Right cardiac atrium (tissue), 5 donors: ENCODE measurements around the gene C22orf15. TPM values are rescaled to one million over a fixed set of nuclear protein-coding genes. Genes with fewer than 3 reads are reported as not detected.

Experiments
- ATAC-seq, 2 donors: fragments of 200-7000 bp; cut with Tn5 transposase; one replicate each; pipeline versions ENCODE4 v1.8.0 to v1.9.1; 2020; ENCODE audit warnings: moderate library complexity in 2 of 2, mild to moderate bottlenecking in 1 of 2
- DNase-seq, 3 donors: peaks; one replicate each; pipeline ENCODE4 v3.0.0-alpha.2; 2020
- H3K27ac ChIP-seq: one replicate; pipeline ENCODE4 v1.5.1; 2013; ENCODE audit warnings: mild to moderate bottlenecking, low read length, control low read depth, moderate library complexity
- H3K27me3 ChIP-seq: one replicate; pipeline ENCODE4 v1.6.1; 2013; ENCODE audit not compliant: control insufficient read depth, insufficient read depth
- H3K4me1 ChIP-seq: one replicate; pipeline ENCODE4 v1.6.1; 2013; ENCODE audit warnings: low read length; ENCODE audit not compliant: control insufficient read depth, insufficient read depth
- H3K4me3 ChIP-seq: one replicate; pipeline ENCODE4 v1.5.1; 2013; ENCODE audit warnings: low read length, control low read depth
- H3K9me3 ChIP-seq: one replicate; pipeline ENCODE4 v1.6.1; 2013; ENCODE audit warnings: low read length; ENCODE audit not compliant: control insufficient read depth
- WGBS: extraction: QIAGEN DNeasy Blood & Tissue Kit; methylation state at CpG from one replicate; pipeline ENCODE4 v1.1.7; 2013; 5-methylcytosine and 5-hydroxymethylcytosine counted together
- intact Hi-C, 4 donors: fragments of 100-400 bp; cut with DNase I; formaldehyde crosslinking; loops; one replicate each; pipeline versions ENCODE4 v1.11.0 to v1.14.0; 2022 to 2023
- polyA plus RNA-seq: library from polyadenylated mRNA; stranded (reverse); fragments of 200-250 nt; gene quantifications from one replicate; pipeline ENCODE4 v1.2.3, GENCODE V29; 2013
- total RNA-seq, 4 donors: library from RNA; stranded (reverse); fragmentation: NEBNext Ultra II Directional; extraction: Animal tissue kit (Norgen Biotek cat#: 25700); gene quantifications; one replicate each; pipeline ENCODE4 v1.2.1, GENCODE V29; 2021
- donor health status: healthy with polysubstance abuse.
- donor health status: DM: no; HTN: yes; CAD: no.
- donor health status: DM: no; HTN: no; CAD: no.
- donor health status: DM: no; HTN: yes; CAD: no; lungs with severe emphysema.
- donor health status: DM: yes; HTN: yes; CAD: no.

Gene C22orf15
- total and polyA plus RNA-seq, 5 donors: 0.21 TPM; not detected in 4

GRCh38 chr22:23790819-23791737, 28.3 kb downstream of the C22orf15 start:
- ATAC-seq (no peak), DNase-seq (peak in 2 of 3 donors; percentile 66 to 76)
- H3K4me1 ChIP-seq: peaks cover 4% of the 10 kb centered on the region
- WGBS: 50% methylated on average over 11 of the region's 11 CpGs
- no peak overlapping the region for H3K27ac ChIP-seq
- H3K9me3 ChIP-seq: no peaks in the 10 kb centered on the region
- H3K4me3 ChIP-seq: no peak overlapping the region
- intact Hi-C loops: no loop called here
- no peaks in the 10 kb centered on the region for H3K27me3 ChIP-seq

DNA sequence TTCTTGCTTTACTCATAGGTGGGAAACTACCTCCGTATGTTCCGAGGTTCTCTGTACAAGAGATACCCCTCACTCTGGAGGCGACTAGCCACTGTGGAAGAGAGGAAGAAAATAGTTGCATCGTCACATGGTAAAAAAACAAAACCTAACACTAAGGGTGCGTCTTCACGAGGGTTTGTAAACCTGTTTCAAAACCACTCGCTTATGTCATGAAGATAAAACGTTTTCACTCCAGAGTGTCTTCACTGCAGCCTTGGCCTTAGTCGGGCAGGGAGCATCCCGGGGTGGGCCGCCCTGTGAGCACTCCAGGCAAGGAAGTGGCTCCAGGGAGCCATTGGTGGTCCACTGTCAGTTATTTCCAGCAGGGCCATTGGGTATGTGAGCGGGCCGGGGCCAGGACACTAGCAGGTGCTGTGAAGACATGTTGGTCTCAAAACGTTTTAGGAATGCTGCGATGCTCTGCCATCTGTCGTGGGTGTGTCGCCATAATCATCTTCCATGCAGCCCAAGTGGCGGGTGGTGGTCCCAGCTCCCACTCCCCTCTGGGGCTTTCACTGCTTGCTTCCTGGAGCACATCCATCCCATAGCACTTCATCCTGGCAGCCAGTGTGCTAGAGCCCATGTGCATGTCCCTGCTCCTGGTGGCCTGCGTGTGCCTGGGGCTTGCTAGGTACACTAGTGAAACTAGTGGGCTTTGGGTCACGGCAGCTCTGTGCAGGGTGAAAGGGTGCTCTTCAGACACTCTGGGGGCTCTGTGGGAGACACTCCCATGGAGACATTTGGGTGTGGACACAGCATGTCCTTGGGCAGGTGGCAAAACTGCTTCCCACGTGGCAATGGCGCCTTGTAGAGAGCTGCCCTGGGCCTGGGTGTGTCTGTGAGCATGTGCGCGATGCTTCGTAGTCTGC, 29.2 kb downstream of the C22orf15 start:
- no peaks in the 10 kb centered on the region for H3K4me1 ChIP-seq
- ATAC-seq: no peak
- whole genome bisulfite sequencing: 80% methylated on average over 25 of the region's 25 CpGs
- no peaks in the 10 kb centered on the region for H3K27me3 ChIP-seq
- DNase-seq: peak in 1 of 3 donors; percentile 36
- intact Hi-C loops: no loop called here
- H3K9me3 ChIP-seq: no peaks in the 10 kb centered on the region
- H3K4me3 ChIP-seq: no peak overlapping the region
- no peak overlapping the region for H3K27ac ChIP-seq

DNA sequence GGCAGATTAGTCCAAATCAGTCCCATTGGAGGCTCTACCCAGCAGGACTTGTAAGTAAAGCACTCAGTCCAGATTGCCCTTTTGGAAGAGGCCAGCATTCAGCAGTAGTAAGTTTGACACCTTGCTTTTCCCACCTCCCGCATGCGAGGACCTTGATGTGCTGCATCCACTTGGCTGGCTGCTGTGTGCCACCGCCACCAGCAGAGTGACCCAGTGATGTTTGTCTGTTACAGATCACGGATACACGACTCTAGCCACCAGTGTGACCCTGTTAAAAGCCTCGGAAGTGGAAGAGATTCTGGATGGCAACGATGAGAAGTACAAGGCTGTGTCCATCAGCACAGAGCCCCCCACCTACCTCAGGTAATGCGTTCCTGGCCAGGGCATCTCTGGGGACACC, 30.5 kb downstream of the C22orf15 start:
- no peak for ATAC-seq
- H3K27ac ChIP-seq: no peak overlapping the region
- H3K9me3 ChIP-seq: no peaks in the 10 kb centered on the region
- H3K4me1 ChIP-seq: no peaks in the 10 kb centered on the region
- intact Hi-C loops: no loop called here
- H3K4me3 ChIP-seq: no peak overlapping the region
- peak in 1 of 3 donors; percentile 3 for DNase-seq
- no peaks in the 10 kb centered on the region for H3K27me3 ChIP-seq
- 79% methylated on average over 8 of the region's 8 CpGs for WGBS

DNA sequence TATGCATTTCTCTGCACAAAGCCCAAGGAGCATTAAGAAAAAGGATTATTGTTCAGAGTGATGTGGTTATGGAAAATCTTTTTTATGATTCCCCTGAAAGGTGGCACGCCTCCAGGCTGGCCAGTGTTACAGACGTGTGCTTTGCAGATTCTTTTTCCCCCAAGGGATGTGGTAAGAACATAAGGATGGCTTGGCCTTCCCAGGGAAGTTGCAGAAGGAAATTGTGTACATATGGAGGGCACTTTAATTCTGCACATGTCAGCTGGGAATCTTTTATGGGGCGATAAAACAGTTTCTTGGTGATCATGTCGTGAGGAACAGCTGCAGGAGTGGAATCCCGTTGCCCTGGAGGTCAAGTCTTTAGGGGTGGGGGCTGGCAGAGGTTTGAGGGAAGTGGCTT, 33.7 kb downstream of the C22orf15 start:
- 66% methylated on average over 5 of the region's 5 CpGs for WGBS
- no peak overlapping the region for H3K4me3 ChIP-seq
- no peak for DNase-seq
- no peak overlapping the region for H3K27ac ChIP-seq
- no peaks in the 10 kb centered on the region for H3K27me3 ChIP-seq
- no peaks in the 10 kb centered on the region for H3K9me3 ChIP-seq
- no peaks in the 10 kb centered on the region for H3K4me1 ChIP-seq
- intact Hi-C loops: no loop called here
- ATAC-seq: no peak

DNA sequence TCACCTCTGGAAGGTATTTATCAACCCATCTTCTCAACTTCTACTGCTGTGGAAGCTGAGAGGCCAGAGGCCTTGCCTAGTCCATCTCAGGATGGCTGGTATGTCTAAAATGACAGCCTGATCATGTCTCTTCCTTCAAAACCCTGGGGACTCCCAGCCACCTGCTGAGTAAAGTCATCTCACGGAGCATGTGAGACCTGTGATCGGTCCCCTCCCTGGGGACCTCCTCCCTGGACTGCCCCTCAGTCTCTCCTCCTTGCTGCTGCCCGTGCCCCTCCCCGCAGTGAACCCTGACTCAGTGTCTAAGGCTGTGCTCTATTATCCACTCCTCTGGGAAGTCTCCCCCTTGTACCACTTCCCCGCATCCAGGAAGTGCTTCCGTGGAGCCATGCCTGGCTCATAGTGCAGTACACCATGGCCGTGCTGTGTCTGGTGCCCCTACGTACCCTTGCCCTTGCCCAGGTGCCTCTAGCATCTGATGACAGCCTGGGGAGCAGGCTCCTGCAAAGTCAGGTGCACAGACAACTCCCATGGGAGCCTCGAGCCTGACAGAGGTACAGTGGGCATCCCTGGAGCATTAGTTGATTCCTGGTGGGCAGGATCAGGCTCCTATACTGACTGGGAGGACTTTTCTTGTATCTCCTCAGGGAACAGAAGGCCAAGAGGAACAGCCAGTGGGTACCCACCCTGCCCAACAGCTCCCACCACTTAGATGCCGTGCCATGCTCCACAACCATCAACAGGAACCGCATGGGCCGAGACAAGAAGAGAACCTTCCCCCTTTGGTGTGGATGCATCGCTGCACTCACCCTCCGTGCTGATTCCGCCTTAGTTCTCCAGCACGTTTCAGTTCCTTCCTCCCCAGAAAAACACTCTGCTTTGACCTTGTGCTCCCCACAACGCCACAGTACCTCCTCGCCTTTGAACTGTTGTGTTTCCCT, 37.8 kb downstream of the C22orf15 start:
- no peak overlapping the region for H3K27ac ChIP-seq
- 90% methylated on average over 18 of the region's 18 CpGs for WGBS
- peak in 1 of 3 donors; percentile 30 for DNase-seq
- H3K9me3 ChIP-seq: no peaks in the 10 kb centered on the region
- peaks cover 2% of the 10 kb centered on the region for H3K4me1 ChIP-seq
- ATAC-seq: no peak
- intact Hi-C loops: no loop called here
- no peak overlapping the region for H3K4me3 ChIP-seq
- H3K27me3 ChIP-seq: no peaks in the 10 kb centered on the region

- WGBS: 89% methylated on average over 11 of the region's 11 CpGs
- DNase-seq: peak in 1 of 3 donors; percentile 6
- no peak for ATAC-seq
Measured at GRCh38 chr22:23801238-23801821, 38.5 kb downstream of the C22orf15 start.

GRCh38 chr22:23801886-23802377, 39.1 kb downstream of the C22orf15 start:
- Histone ChIP-seq H3K27ac (no peak overlapping the region), H3K4me3 (no peak overlapping the region), H3K4me1 (peaks cover 2% of the 10 kb centered on the region), H3K9me3 (no peaks in the 10 kb centered on the region), H3K27me3 (no peaks in the 10 kb centered on the region)
- intact Hi-C loops: no loop called here
- ATAC-seq (no peak), DNase-seq (peak in 1 of 3 donors; percentile 17)
- WGBS: 91% methylated on average over 8 of the region's 8 CpGs

More at GRCh38 chr22:23801238-23801821, 38.5 kb downstream of the C22orf15 start:
- intact Hi-C loops: no loop called here
- H3K4me1 ChIP-seq: peaks cover 2% of the 10 kb centered on the region
- H3K27me3 ChIP-seq: no peaks in the 10 kb centered on the region
- H3K27ac ChIP-seq: no peak overlapping the region
- H3K9me3 ChIP-seq: no peaks in the 10 kb centered on the region
- H3K4me3 ChIP-seq: no peak overlapping the region

DNA sequence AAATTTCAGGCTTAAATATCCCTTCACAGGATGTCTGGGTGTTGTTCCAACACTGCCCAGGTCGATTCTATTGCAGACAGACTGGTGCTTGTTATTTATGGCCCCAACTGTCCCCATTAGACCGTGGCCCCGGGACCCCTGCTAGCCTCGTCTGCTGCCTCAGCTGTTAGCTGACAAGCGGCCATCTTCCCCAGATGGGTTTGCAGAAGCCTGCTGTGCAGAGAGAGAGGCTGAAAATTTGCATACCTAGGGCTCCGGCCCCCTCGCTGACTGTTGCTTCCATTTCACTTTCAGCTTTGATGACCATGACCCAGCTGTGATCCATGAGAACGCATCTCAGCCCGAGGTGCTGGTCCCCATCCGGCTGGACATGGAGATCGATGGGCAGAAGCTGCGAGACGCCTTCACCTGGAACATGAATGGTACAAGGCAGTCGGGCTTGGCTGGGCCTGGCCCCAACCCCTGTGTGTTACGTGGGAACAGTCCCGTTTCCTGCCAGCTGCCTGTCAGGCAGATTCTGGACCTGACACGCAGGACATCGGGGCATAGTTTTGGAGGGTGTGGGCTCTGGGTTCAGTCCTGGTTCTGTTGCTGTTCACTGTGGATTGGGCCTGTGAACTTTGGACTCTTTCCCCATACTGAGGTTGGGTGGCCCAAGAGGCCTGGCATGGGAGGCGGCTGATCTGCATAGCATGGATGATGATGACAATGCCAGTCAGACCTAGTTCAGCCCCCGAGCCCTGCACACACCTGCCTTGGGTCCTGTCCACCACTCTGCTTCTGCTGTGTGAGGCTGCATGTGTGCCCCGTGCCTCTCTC, 40.4 kb downstream of the C22orf15 start:
- Histone ChIP-seq H3K4me1 (peaks cover 2% of the 10 kb centered on the region), H3K4me3 (no peak overlapping the region), H3K27me3 (no peaks in the 10 kb centered on the region), H3K9me3 (no peaks in the 10 kb centered on the region), H3K27ac (no peak overlapping the region)
- DNase-seq (peak in 1 of 3 donors; percentile 20), ATAC-seq (no peak)
- intact Hi-C loops: no loop called here
- WGBS: 82% methylated on average over 21 of the region's 21 CpGs

DNA sequence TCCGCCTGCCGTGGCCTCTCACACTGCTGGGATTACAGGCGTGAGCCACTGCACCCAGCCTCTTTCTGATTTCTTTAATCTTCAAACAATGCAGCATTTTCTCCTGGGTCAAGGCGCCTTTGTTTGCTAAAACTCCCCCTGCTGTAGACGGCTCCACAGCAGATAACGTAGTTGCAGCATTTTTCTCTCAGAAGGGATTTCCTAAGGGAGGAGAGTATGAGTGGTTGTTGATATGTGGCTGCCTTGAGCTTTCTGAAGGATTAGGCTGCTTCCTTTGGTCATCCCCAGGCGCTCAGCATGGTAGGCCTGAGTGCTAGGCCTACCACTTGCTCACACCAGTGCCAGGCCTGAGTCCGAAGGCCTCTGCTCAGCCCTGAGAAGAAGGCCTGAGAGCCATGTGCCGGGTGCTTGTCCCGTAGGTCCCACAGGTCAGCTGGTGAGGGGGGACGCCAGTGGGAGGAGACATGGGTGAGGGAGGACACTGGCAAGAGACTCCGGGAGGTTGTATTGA, 42.0 kb downstream of the C22orf15 start:
- DNase-seq: peak in 2 of 3 donors; percentile 67 to 71
- Histone ChIP-seq H3K27me3 (no peaks in the 10 kb centered on the region), H3K27ac (peak overlapping the region; percentile 1), H3K4me1 (peaks cover 2% of the 10 kb centered on the region), H3K4me3 (no peak overlapping the region), H3K9me3 (no peaks in the 10 kb centered on the region)
- WGBS: 54% methylated on average over 12 of the region's 12 CpGs
- intact Hi-C loops: no loop called here
- peak; percentile 69 to 77 for ATAC-seq
